OCI-LY1 (cell line): ENCODE results near the gene ERVV-1.

Experiments
- H2AFZ ChIP-seq: fragments of 200-600 bp; sonication (generic), shearing (Covaris generic); 2 replicates; pipeline ENCODE4 v1.6.0; 2014; ENCODE audit warnings: antibody characterized with exemption, mild to moderate bottlenecking, low read length
- H3F3A ChIP-seq: fragments of 200-600 bp; sonication (generic), shearing (Covaris generic); 2 replicates; pipeline ENCODE4 v1.6.0; 2014; ENCODE audit warnings: mild to moderate bottlenecking, antibody characterized with exemption, low read length, moderate library complexity; ENCODE audit not compliant: insufficient read depth
- H3K27ac ChIP-seq: fragments of 200-600 bp; sonication (generic); 2 replicates; pipeline ENCODE4 v1.5.1; 2014; ENCODE audit warnings: low read length, mixed run types, mild to moderate bottlenecking, low read depth; ENCODE audit not compliant: poor library complexity, severe bottlenecking
- H3K27me3 ChIP-seq: fragments of 200-600 bp; sonication (generic); 2 replicates; pipeline ENCODE4 v1.6.0; 2014; ENCODE audit warnings: antibody characterized with exemption, mild to moderate bottlenecking, low read length, moderate library complexity; ENCODE audit not compliant: insufficient read depth
- H3K36me3 ChIP-seq: fragments of 200-600 bp; sonication (generic); 2 replicates; pipeline ENCODE4 v1.6.1; 2014; ENCODE audit warnings: mild to moderate bottlenecking, antibody characterized with exemption, low read length, moderate library complexity, mixed read lengths; ENCODE audit not compliant: insufficient read depth
- H3K4me1 ChIP-seq: fragments of 200-600 bp; sonication (generic); 2 replicates; pipeline ENCODE4 v1.5.1; 2014; ENCODE audit warnings: mild to moderate bottlenecking, low read length, moderate library complexity; ENCODE audit not compliant: insufficient read depth, severe bottlenecking
- H3K4me2 ChIP-seq: fragments of 200-600 bp; sonication (generic), shearing (Covaris generic); 2 replicates; pipeline ENCODE4 v1.6.1; 2014; ENCODE audit warnings: low read length
- H3K4me3 ChIP-seq: fragments of 200-600 bp; sonication (generic); 2 replicates; pipeline ENCODE4 v1.5.1; 2014; ENCODE audit warnings: low read length, low read depth, mild to moderate bottlenecking, mixed read lengths; ENCODE audit not compliant: poor library complexity, severe bottlenecking
- H3K79me2 ChIP-seq: fragments of 200-600 bp; shearing (Covaris generic); 2 replicates; pipeline ENCODE4 v1.6.1; 2016; ENCODE audit warnings: mixed run types, low read length, mixed read lengths; ENCODE audit not compliant: insufficient read depth
- H3K9ac ChIP-seq: fragments of 200-600 bp; sonication (generic), shearing (Covaris generic); 2 replicates; pipeline ENCODE4 v1.6.1; 2014; ENCODE audit warnings: mild to moderate bottlenecking, low read length, mixed read lengths
- H3K9me2 ChIP-seq: fragments of 200-600 bp; sonication (generic), shearing (Covaris generic); 2 replicates; pipeline ENCODE4 v1.6.1; 2014; ENCODE audit warnings: low read depth, mild to moderate bottlenecking, low read length, mixed read lengths
- H3K9me3 ChIP-seq: fragments of 200-600 bp; shearing (Covaris generic); 2 replicates; pipeline ENCODE4 v1.6.1; 2014; ENCODE audit warnings: low read length, mixed read lengths
- H4K20me1 ChIP-seq: fragments of 200-600 bp; sonication (generic), shearing (Covaris generic); 2 replicates; pipeline ENCODE4 v1.6.0; 2016; ENCODE audit warnings: mild to moderate bottlenecking, low read length; ENCODE audit not compliant: insufficient read depth
- EZH2 ChIP-seq: fragments of 200-600 bp; sonication (generic), shearing (Covaris generic); IDR thresholded peaks from 2 replicates; pipeline ENCODE4 v1.8.0; 2017; ENCODE audit warnings: borderline replicate concordance, mixed run types, mild to moderate bottlenecking, antibody characterized with exemption, low read length, moderate library complexity, mixed read lengths
- TF ChIP-seq, protein P1 (sequence below): fragments of 200-600 bp; sonication (generic), shearing (Covaris generic); IDR thresholded peaks from 2 replicates; pipeline ENCODE4 v1.5.1; 2017; ENCODE audit warnings: mild to moderate bottlenecking, antibody characterized with exemption, low read length, moderate library complexity, mixed read lengths

ERVV-1 gene

GRCh38 chr19:53034054-53034453 is 20.3 kb downstream of the ERVV-1 start:
- H2AFZ ChIP-seq = no peak overlapping the region
- H3K4me1 ChIP-seq = no peaks in the 10 kb centered on the region
- H4K20me1 ChIP-seq = no peaks in the 10 kb centered on the region
- H3K79me2 ChIP-seq = no peaks in the 10 kb centered on the region
- H3K4me2 ChIP-seq = no peak overlapping the region
- H3K9ac ChIP-seq = no peak overlapping the region
- H3F3A ChIP-seq = no peaks in the 10 kb centered on the region
- no peaks in the 10 kb centered on the region for H3K36me3 ChIP-seq
- H3K9me2 ChIP-seq = no peaks in the 10 kb centered on the region
- H3K9me3 ChIP-seq = no peaks in the 10 kb centered on the region
- no peak overlapping the region for H3K4me3 ChIP-seq
- no peak for TF ChIP-seq EZH2
- TF ChIP-seq, protein P1, sequence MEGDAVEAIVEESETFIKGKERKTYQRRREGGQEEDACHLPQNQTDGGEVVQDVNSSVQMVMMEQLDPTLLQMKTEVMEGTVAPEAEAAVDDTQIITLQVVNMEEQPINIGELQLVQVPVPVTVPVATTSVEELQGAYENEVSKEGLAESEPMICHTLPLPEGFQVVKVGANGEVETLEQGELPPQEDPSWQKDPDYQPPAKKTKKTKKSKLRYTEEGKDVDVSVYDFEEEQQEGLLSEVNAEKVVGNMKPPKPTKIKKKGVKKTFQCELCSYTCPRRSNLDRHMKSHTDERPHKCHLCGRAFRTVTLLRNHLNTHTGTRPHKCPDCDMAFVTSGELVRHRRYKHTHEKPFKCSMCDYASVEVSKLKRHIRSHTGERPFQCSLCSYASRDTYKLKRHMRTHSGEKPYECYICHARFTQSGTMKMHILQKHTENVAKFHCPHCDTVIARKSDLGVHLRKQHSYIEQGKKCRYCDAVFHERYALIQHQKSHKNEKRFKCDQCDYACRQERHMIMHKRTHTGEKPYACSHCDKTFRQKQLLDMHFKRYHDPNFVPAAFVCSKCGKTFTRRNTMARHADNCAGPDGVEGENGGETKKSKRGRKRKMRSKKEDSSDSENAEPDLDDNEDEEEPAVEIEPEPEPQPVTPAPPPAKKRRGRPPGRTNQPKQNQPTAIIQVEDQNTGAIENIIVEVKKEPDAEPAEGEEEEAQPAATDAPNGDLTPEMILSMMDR = no peak
- H3K27ac ChIP-seq = no peak overlapping the region
- no peaks in the 10 kb centered on the region for H3K27me3 ChIP-seq

- Histone ChIP-seq H3K4me1 (no peaks in the 10 kb centered on the region), H3K27ac (no peak overlapping the region), H4K20me1 (no peaks in the 10 kb centered on the region), H3K4me3 (no peak overlapping the region), H3K9me2 (no peaks in the 10 kb centered on the region), H3K79me2 (no peaks in the 10 kb centered on the region), H2AFZ (no peak overlapping the region), H3K9me3 (no peaks in the 10 kb centered on the region), H3K9ac (no peak overlapping the region), H3K4me2 (no peak overlapping the region), H3K27me3 (no peaks in the 10 kb centered on the region), H3F3A (no peaks in the 10 kb centered on the region), H3K36me3 (no peaks in the 10 kb centered on the region)
- TF ChIP-seq, protein P1 = no peak
Measured at GRCh38 chr19:53034948-53035675, 21.4 kb downstream of the ERVV-1 start.

DNA sequence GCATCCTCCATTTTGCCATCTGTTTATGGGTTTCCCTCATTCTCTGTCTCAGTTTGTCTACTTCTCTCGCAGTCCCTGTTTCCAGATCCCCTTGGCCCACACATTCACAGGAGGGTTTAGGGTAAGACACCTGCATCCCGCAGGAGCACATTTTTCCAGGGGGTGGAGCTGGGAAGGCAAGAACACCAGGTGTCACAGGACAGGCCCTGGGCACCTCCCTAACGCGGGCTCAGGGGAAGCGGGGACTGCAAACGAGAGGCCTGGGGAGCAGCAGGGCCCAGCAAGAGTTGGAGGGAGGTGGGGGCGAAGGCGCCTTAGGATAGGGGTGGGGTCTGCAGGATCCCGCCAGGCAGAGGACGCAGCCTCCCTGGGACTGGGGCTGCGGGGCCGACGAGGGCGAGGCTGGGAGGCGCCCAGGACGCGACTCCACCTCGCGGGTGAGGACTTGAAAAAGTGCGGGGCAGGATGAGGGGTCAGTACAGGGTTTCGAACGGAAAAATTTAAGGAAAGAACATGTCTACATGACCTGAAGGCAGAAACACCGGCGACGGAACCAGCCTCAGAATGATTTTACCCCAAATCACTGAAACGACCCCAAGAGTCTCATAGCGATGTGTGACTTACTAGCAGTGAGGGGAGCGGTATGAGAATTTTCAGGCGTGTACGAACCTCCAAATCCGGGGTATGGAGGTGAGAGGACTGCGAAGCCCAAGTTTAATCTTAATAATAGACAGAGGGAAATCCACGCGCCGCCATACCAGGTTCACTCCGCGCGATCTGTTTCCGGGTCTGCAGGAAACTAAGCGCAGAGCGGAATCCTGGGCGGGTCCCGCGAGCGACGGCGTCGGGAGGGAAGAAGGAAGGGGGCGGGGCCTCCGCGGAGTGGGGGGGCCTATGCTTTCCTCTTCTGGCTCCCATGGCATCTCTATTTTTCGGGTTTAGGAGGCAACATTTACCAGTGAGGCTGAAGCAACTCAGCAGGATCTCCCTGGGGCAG is 23.7 kb downstream of the ERVV-1 start:
- H3K9me3 ChIP-seq = no peaks in the 10 kb centered on the region
- H3K79me2 ChIP-seq = no peaks in the 10 kb centered on the region
- no peak overlapping the region for H3K27ac ChIP-seq
- H2AFZ ChIP-seq = no peak overlapping the region
- TF ChIP-seq, protein P1 = no peak
- TF ChIP-seq EZH2 = no peak
- H3K4me2 ChIP-seq = no peak overlapping the region
- no peaks in the 10 kb centered on the region for H3K27me3 ChIP-seq
- H3K9ac ChIP-seq = no peak overlapping the region
- H3K4me1 ChIP-seq = no peaks in the 10 kb centered on the region
- H3K4me3 ChIP-seq = no peak overlapping the region
- no peaks in the 10 kb centered on the region for H3K36me3 ChIP-seq
- no peaks in the 10 kb centered on the region for H4K20me1 ChIP-seq
- H3K9me2 ChIP-seq = no peaks in the 10 kb centered on the region
- H3F3A ChIP-seq = no peaks in the 10 kb centered on the region
